Aorta (tissue), 5 donors: ENCODE data around the gene PEAK1. TPM values are rescaled to one million over a fixed set of nuclear protein-coding genes. Genes with fewer than 3 reads are reported as not detected.
"Not testable (repeated sequence)": the region's sequence is repeated elsewhere in the genome, so short reads cannot be mapped to it uniquely, and the experiment has no call there.

ENCODE experiments used
- ATAC-seq: fragments of 200-7000 bp; cut with Tn5 transposase; one replicate; pipeline ENCODE4 v1.9.1; 2022; ENCODE audit warnings: moderate library complexity; ENCODE audit not compliant: low FRiP score
- DNase-seq, 2 donors: peaks; one replicate each; pipeline ENCODE4 v3.0.0-alpha.2; 2020
- H3K27ac ChIP-seq, 2 donors: one replicate each; pipeline ENCODE4 v1.5.1; 2013; ENCODE audit warnings: low read length in 2 of 2, mild to moderate bottlenecking in 2 of 2, moderate library complexity in 2 of 2, control low read depth in 1 of 2, inconsistent platforms in 1 of 2, low read depth in 1 of 2
- H3K27me3 ChIP-seq, 2 donors: one replicate each; pipeline ENCODE4 v1.6.1; 2013; ENCODE audit warnings: control low read depth in 1 of 2, low read length in 1 of 2, mild to moderate bottlenecking in 1 of 2, moderate library complexity in 1 of 2; ENCODE audit not compliant: insufficient read depth in 2 of 2, control insufficient read depth in 1 of 2
- H3K36me3 ChIP-seq, 2 donors: one replicate each; pipeline ENCODE4 v1.6.1; 2013; ENCODE audit warnings: control low read depth in 1 of 2, low read length in 1 of 2, mild to moderate bottlenecking in 1 of 2; ENCODE audit not compliant: insufficient read depth in 2 of 2, control insufficient read depth in 1 of 2
- H3K4me1 ChIP-seq, 2 donors: one replicate each; pipeline ENCODE4 v1.6.1; 2013; ENCODE audit warnings: low read length in 2 of 2, control low read depth in 1 of 2, mild to moderate bottlenecking in 1 of 2, moderate library complexity in 1 of 2; ENCODE audit not compliant: insufficient read depth in 2 of 2, control insufficient read depth in 1 of 2
- H3K4me3 ChIP-seq, 2 donors: one replicate each; pipeline ENCODE4 v1.5.1; 2013; ENCODE audit warnings: low read length in 2 of 2, control low read depth in 1 of 2, mild to moderate bottlenecking in 1 of 2
- H3K9me3 ChIP-seq: one replicate; pipeline ENCODE4 v1.6.1; 2013; ENCODE audit warnings: mild to moderate bottlenecking, low read length; ENCODE audit not compliant: control insufficient read depth
- WGBS, 2 donors: extraction: QIAGEN DNeasy Blood & Tissue Kit; methylation state at CpG; one replicate each; pipeline ENCODE4 v1.1.7; 2013; 5-methylcytosine and 5-hydroxymethylcytosine counted together
- intact Hi-C, 2 donors: fragments of 100-400 bp; cut with DNase I; formaldehyde crosslinking; loops; one replicate each; pipeline versions ENCODE4 v1.14.2 to v1.15.0; 2022
- polyA plus RNA-seq, 2 donors: library from polyadenylated mRNA; stranded (reverse); fragments of 200-250 nt; gene quantifications; one replicate each; pipeline ENCODE4 v1.2.3, GENCODE V29; 2013
- total RNA-seq, 2 donors: library from RNA; stranded (reverse); fragmentation: NEBNext Ultra II Directional; extraction: Animal tissue kit (Norgen Biotek cat#: 25700); gene quantifications; one replicate each; pipeline ENCODE4 v1.2.1, GENCODE V29; 2021
- donor health status: healthy with polysubstance abuse.
- donor health status: Bipolar disorder and iron deficiency.
- donor health status: DM: no; HTN: no; CAD: no.
- donor health status: DM: no; HTN: no; CAD: no.
- donor health status: DM: yes; HTN: yes; CAD: no.

Gene PEAK1
- total and polyA plus RNA-seq, 4 donors: 8.0 to 105 (median 53.4) TPM

DNA sequence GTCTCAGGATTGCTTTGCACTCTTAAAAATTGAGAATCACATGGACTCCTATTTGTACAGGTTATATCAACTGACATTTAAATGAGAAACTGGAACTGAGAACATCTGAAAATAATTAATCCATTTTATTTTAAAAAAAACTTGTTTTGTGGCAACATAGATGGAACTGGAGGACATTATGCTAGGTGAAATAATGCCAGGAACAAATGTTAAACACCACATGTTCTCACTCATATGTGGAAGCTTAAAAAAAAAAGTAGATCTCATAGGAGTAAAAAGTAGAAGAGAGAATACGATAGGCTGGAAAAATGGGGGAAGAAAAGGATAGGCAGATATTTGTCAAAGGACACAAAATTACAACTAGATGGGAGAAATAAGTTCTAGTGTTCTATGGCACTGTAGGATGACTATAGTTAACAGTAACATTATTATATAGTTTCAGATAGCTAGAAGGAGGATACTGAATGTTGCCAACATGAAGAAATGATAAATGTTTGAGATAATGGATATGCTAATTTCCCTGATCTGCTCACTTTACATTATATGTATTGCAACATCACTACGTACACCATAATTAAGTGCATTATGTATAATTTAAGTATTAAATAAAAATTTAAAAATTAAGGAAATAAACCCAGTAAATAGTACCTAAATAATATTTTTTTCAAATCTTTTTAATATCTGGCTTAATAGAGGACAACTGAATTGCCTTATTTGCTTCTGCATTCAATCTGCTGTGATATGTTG lies 248.5 kb downstream of the PEAK1 start:
- intact Hi-C loops: no loop called here
- no peak for ATAC-seq

DNA sequence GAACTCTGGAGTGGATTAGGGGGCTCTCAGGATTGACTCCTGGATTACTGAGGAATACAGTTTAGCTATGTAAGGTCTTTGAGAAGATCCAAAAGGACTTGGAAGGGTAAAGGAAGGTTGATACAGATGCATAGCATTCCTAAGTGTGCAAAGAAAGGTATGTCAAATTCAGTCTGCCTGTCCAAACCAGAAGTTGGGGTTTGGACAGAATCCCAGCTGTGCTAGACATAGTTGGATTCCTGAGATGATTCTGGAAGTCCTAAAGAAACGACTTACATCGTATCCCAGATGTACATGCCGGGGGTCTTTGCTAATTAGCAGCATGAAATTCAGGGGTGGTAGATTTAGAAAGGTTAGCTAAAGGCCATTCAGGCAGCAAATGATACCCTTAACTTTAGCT lies 251.3 kb downstream of the PEAK1 start:
- no peak overlapping the region for H3K4me3 ChIP-seq
- H3K27me3 ChIP-seq: no peaks in the 10 kb centered on the region
- DNase-seq (no peak), ATAC-seq (no peak)
- no peak overlapping the region for H3K27ac ChIP-seq
- H3K9me3 ChIP-seq: no peaks in the 10 kb centered on the region
- intact Hi-C loops: no loop called here
- no peaks in the 10 kb centered on the region for H3K4me1 ChIP-seq
- WGBS, 2 donors: 56 to 65% methylated on average over 3 of the region's 3 CpGs
- H3K36me3 ChIP-seq: no peaks in the 10 kb centered on the region

More for the DNA sequence above, 248.5 kb downstream of the PEAK1 start:
- H3K36me3 ChIP-seq: no peaks in the 10 kb centered on the region
- DNase-seq: no peak
- no peaks in the 10 kb centered on the region for H3K27me3 ChIP-seq
- no peak overlapping the region for H3K4me3 ChIP-seq
- H3K27ac ChIP-seq: no peak overlapping the region
- 94 to 96% methylated on average over 2 of the region's 2 CpGs for WGBS, 2 donors
- no peaks in the 10 kb centered on the region for H3K9me3 ChIP-seq
- no peaks in the 10 kb centered on the region for H3K4me1 ChIP-seq

- Histone ChIP-seq H3K9me3 (no peaks in the 10 kb centered on the region), H3K4me1 (no peaks in the 10 kb centered on the region), H3K4me3 (no peak overlapping the region), H3K27ac (no peak overlapping the region), H3K27me3 (no peaks in the 10 kb centered on the region), H3K36me3 (no peaks in the 10 kb centered on the region)
- ATAC-seq (no peak), DNase-seq (no peak)
- intact Hi-C loops: no loop called here
- WGBS, 2 donors: 68 to 87% methylated on average over 5 of the region's 5 CpGs
These were observed 251.8 kb downstream of the PEAK1 start for GRCh38 chr15:77168141-77168540.

DNA sequence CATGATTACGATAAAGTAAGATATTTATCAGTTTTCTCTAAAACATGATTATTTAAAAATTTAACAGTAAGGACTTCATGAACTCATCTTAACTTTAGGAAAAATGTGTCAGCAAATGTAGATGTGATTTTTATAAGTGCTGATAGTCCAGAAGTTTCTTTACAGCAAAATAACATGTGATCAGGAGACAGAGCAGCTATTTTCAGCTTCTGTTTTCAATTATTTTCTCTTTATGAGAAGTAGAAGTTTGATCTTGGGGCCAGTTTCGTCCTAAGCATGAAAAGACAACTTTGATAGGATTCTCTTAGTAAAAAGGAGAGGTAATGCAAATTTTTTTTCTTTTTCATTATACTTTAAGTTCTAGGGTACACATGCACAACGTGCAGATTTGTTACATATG lies 252.5 kb downstream of the PEAK1 start:
- Histone ChIP-seq H3K36me3 (no peaks in the 10 kb centered on the region), H3K9me3 (no peaks in the 10 kb centered on the region), H3K27me3 (no peaks in the 10 kb centered on the region), H3K4me1 (no peaks in the 10 kb centered on the region), H3K27ac (no peak overlapping the region), H3K4me3 (no peak overlapping the region)
- intact Hi-C loops: no loop called here
- 83 to 90% methylated on average over 3 of the region's 3 CpGs for WGBS, 2 donors
- no peak for DNase-seq
- no peak for ATAC-seq

GRCh38 chr15:77163781-77164384 lies 256.0 kb downstream of the PEAK1 start:
- Histone ChIP-seq H3K9me3 (no peaks in the 10 kb centered on the region), H3K27me3 (no peaks in the 10 kb centered on the region), H3K27ac (no peak overlapping the region), H3K4me3 (no peak overlapping the region), H3K4me1 (peaks cover 0 to 2% of the 10 kb centered on the region in 2 donors), H3K36me3 (no peaks in the 10 kb centered on the region)
- ATAC-seq (no peak), DNase-seq (no peak)
- intact Hi-C loops: no loop called here
- WGBS, 2 donors: 91 to 94% methylated on average over 7 of the region's 7 CpGs

DNA sequence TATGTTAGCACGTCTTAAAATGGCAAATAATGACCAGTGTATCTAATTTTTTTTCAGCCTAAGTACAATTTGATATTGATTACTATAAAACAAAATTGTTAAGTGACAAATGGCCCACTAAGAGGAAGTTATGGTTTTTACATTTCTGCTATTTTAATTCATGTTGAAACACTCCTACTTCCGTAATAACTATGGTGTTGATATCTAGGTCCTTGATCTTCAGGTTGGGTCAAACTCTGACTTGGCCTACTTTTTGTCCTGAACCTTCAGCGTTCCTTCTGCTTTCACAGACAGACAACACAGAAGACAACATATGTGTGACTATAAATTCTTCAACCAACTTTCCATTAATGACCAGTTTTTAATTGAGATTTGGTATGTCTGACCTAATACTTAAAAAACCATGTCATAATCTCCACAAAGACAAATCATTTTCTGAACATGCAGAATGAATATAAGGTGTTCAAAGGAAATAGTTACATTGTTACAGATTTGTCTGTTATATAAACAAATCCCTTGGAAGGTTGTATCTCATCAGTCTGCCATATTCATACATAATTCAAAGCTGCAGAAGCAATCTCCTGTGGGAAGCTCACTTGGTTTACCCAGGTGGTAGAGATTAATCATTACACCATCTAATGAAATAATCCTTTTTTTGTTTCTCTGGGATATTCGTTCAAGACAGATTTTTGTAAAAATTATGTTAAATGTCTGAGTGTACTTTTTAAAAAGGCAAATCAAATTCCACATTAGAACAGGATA lies 256.9 kb downstream of the PEAK1 start:
- WGBS, 2 donors: 83 to 85% methylated on average over 4 of the region's 4 CpGs
- ATAC-seq: no peak

GRCh38 chr15:77160562-77161478 lies 259.1 kb downstream of the PEAK1 start:
- ATAC-seq (no peak), DNase-seq (no peak)
- WGBS, 2 donors: 25 to 28% methylated on average over 7 of the region's 7 CpGs
- H3K9me3 ChIP-seq: no peaks in the 10 kb centered on the region
- no peaks in the 10 kb centered on the region for H3K27me3 ChIP-seq
- H3K4me3 ChIP-seq: no peak overlapping the region
- H3K4me1 ChIP-seq: peaks cover 0 to 2% of the 10 kb centered on the region in 2 donors
- intact Hi-C loops: loop anchor here in 1 of 2 donors (2.0 kb wide), 1 partner anchor 42 kb away; no protein-coding TSS in a partner anchor
- H3K36me3 ChIP-seq: peaks cover 0 to 4% of the 10 kb centered on the region in 2 donors
- no peak overlapping the region for H3K27ac ChIP-seq

More for the DNA sequence above, 256.9 kb downstream of the PEAK1 start:
- H3K36me3 ChIP-seq: no peaks in the 10 kb centered on the region
- no peak for DNase-seq
- H3K27ac ChIP-seq: no peak overlapping the region
- H3K4me1 ChIP-seq: peaks cover 0 to 2% of the 10 kb centered on the region in 2 donors
- no peaks in the 10 kb centered on the region for H3K9me3 ChIP-seq
- no peaks in the 10 kb centered on the region for H3K27me3 ChIP-seq
- intact Hi-C loops: no loop called here
- H3K4me3 ChIP-seq: no peak overlapping the region

DNA sequence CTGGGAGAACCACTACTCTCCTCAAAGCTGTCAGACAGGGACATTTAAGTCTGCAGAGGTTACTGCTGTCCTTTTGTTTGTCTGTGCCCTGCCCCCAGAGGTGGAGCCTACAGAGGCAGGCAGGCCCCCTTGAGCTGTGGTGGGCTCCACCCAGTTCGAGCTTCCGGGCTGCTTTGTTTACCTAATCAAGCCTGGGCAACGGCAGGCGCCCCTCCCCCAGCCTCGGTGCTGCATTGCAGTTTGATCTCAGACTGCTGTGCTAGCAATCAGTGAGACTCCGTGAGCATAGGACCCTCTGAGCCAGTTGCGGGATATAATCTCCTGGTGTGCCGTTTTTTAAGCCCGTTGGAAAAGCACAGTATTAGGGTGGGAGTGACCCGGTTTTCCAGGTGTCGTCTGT lies 263.9 kb downstream of the PEAK1 start:
- H3K27me3 ChIP-seq, H3K36me3 ChIP-seq, H3K27ac ChIP-seq, ATAC-seq, H3K4me3 ChIP-seq, DNase-seq, intact Hi-C loops, H3K9me3 ChIP-seq, H3K4me1 ChIP-seq: not testable (repeated sequence)
- 89 to 94% methylated on average over 11 of the region's 11 CpGs for WGBS, 2 donors
